ENCODE measurements around the gene ESPN.

The ESPN gene

DNA sequence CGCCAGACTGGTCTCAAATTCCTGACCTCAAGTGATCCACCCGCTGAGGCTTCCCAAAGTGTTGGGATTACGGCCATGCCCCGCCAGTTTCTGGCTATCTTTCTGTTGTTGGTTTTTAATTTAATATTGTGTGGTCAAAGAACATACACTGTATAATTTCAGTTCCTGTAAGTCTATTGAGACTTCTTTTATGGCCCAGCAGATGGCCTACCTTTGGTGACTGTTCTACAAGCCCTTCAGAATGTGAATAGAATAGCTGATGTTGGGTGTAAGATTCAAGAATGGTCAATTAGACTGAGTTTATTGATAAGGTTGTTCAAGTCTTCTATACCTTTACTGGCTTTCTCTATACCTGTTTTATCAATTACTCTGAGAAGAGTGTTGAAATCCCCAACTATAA is 15.5 kb upstream of the ESPN start:
- no peak for DNase-seq (ENCODE audit: low spot score)

DNA sequence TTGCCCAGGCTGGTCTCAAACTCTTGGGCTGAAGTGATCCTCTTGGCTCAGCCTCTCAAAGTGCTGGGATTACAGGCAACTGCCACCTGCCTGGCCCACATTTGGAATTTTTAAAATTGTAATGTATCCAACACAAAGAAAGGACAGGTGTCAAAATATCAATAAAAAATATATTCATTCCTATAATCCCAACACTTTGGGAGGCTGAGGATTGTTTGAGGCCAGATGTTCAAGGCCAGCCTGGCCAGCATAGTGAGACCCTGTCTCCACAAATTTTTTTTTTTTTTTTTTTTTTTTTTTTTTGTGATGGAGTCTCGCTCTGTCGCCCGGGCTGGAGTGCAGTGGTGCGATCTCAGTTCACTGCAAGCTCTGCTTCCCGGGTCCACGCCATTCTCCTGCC is 14.8 kb upstream of the ESPN start:
- DNase-seq (ENCODE audit: low spot score): no peak

DNA sequence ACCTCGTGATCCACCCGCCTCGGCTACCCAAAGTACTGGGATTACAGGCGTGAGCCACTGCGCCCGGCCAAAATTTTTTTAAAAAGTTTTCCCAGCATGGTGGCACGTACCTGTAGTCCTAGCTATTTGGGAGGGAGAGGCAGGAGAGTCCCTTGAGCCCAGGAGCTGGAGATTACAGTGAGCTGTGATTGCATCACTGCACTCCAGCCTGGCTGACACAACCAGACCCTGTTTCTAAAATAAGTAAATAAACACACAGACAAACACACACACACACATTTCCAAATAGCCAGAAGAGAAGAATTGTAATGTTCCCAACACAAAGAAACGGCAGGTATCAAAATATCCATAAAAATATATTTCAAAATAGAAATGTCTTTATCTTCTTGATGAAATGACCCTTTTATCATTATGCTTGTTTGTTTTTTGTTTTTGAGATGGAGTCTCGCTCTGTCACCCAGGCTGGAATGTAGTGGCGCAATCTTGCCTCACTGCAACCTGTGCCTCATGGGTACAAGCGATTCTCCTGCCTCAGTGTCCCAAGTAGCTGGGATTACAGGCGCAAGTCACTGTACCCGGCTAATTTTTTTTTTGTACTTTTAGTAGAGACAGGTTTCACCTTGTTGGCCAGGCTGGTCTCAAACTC is 14.2 kb upstream of the ESPN start:
- no peak for DNase-seq (ENCODE audit: low spot score)

DNA sequence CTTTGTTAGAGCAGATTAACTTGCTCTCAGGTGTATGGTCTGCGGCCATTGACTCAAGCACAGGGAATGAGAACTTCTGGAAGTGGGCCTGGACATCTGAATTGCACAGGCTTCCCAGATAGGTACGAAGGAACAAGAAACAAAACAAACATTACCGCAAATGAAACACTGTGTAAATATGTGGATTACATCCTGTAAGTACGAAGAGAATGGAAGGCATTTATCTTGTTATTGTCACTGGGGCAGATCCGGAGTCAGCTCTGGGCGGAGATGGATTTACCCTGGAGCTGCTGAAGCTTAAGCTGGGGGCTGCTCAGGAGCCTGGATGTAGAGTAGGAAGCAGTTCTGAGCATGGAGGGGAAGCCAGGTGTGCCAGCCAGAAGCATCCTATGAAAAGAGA is 11.7 kb upstream of the ESPN start:
- no peak for DNase-seq (ENCODE audit: low spot score)

DNA sequence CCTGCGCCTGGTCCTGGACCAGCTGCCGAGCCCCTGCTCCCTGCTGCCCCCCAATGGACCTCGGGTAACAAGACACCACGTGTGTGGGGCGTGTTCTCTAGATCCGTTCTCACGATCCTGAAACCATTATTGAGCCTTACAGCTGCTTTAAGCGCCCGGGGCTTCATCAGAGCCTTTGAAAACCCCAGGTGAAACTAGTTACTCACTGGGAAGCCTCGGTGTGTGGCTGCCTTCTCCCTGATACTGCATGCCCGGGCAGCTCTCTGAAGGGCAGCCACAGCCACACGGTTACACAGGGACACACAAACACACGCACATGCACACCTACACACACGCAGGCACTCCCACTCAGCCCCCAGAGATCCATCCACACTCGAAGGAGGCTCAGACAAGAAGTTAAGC is 10.1 kb upstream of the ESPN start:
- no peak for DNase-seq (ENCODE audit: low spot score)

DNA sequence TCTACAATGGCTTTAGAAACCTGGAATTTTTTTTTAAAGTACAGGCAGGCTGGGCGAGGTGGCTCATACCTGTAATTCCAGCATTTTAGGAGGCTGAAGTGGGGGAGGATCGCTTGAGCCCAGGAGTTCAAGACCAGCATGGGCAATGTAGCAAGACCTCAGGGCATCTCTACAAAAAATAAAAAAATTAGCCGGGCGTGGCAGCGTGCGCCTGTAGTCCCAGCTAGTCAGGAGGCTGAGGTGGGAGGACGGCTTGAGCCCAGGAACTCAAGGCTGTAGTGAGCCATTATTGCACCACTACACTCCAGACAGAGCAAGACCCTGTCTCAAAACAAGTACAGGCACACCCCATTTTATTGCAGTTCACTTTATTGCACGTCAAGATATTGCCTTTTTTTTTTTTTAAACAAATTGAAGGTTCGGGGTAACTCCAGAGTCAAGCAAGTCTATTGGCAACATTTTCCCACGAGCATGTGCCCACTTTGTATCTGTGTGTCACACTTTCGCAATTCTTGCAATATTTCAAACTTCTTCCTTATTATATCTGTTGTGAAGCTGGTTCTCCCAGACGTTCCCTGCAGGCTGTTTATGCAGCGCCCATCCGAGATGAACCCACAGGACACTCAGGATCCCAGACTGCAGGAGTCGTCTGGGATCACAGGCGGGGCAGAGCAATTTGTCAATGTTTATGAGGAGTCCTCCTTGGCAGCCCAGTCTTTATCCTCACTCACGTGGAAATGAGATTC is 9.5 kb upstream of the ESPN start:
- DNase-seq (ENCODE audit: low spot score): no peak

DNA sequence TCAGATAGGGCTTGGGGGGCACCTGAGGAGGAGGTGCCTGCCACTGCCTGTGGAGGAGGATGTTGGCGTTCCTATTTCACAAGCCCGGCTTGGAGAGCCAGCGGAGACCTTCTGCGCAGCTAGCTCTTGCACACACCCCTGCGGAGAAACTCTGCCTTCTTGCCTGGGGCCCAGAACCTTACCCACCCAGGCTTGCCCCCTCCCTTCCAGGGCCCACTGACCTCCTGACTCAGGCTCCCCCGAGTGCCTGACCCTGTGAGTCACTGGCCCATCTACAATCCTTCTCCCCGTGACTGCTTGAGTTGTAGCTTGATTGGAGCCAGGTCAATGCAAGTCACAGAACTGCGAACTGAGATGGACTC is 8.3 kb upstream of the ESPN start:
- no peak for DNase-seq (ENCODE audit: low spot score)

DNA sequence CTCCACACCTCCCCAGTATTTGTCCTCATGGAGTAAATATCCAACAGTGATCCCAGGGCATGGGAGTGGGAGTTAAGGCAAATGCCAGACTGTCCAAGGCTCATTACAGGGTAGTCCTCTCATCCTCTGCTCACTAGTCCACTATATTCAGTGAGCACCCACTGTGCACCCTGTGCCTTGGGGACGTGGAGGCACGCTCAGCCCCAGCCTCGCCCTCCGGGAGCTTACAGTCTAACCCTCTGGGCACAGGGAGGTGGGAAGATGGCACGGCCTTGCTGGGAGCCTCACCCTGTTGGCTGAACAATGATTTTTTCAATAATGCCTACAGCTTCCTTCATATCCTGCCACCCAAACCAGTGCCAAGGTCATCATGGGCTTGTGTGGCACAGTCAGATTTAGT is 7.7 kb upstream of the ESPN start:
- no peak for DNase-seq (ENCODE audit: low spot score)

DNA sequence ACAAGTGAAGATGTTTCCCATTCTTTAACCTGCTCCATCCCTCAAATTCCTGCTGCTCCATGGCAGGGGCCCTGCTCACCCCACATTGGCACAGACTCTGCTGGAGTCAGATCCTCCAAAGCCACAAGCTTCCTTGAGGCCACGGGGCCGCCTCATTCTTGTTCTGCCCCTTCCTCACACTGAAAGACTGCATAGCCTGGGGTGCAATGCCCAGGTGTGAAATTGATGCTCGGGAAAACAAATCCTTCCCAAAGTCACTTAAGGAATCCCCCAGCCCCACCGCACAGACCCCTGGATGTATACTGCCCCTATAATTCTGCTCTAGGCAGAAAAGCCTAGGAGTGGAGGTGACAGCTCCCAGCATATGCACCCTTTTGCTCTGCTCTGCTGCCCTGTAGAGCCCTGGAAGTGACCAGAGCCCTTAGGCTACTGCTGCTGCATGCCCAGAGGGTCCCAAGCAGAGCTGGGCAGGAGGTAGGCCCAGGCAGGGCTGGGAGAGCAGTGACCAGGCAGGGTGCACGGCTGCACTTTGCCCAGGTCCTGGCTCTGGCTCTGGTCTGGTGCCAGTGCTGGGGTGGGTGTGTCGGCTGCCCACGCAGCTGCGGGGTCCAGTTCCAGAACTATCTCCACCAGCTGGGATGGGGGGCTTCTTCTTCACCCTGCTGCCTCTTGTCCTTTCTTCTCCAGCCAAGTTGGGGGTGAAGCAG is 6.5 kb upstream of the ESPN start:
- no peak for DNase-seq (ENCODE audit: low spot score)

DNA sequence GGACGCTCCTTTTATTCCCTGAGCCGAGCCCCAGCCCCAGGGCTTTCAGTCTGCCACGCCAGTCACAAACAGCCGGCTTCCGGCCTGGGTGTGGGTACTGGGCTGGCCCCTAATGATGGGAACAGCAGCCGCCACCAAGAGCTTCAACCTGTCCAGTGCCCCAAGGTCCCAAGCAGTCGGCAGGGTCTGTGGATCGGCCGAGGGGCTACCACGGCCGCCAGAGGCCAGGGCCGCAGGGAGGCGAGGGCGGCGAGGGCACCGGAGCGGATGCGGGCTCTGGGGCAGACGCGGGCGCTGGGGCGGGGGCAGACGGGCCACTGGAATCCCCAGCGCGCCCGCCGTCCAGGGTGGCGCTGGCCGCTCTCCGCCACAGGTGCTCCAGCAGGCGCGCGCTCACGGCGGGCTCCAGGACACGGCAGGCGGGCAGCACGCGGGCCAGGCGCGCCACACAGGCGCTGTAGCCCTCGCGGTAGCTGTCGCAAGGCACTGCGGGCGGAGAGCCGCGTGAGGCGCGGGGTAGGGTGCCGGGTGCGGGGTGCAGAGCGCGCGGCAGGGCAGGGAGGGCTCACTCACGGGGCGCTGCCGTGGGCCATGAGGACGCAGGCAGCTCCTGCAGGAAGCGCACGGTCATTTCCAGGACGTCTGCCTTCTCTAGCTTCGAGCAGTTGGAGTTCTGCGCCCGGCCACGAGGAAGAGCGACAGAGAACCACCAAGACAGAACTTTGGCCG is 5.7 kb upstream of the ESPN start:
- no peak for DNase-seq (ENCODE audit: low spot score)

DNA sequence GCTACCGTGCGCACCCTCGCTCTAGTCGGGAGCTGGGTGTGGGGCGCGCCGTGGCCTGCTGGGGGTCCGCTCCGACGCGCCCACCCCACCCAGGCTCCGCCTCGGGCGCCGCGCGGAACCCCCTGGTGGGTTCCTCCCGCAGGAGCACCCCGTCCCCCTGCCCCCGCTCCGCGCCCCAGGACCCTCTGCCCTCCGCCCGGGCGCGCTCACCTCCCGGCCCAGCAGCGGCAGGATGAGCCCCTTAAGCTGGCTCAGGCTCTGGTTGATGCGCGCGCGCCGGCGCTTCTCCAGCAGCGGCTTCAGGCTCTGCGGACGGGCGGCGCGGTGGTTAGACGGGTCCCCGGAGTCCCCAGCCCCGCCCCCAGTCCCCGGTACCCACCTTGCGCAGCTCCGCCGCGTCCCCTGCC is 5.2 kb upstream of the ESPN start:
- no peak for DNase-seq (ENCODE audit: low spot score)

DNA sequence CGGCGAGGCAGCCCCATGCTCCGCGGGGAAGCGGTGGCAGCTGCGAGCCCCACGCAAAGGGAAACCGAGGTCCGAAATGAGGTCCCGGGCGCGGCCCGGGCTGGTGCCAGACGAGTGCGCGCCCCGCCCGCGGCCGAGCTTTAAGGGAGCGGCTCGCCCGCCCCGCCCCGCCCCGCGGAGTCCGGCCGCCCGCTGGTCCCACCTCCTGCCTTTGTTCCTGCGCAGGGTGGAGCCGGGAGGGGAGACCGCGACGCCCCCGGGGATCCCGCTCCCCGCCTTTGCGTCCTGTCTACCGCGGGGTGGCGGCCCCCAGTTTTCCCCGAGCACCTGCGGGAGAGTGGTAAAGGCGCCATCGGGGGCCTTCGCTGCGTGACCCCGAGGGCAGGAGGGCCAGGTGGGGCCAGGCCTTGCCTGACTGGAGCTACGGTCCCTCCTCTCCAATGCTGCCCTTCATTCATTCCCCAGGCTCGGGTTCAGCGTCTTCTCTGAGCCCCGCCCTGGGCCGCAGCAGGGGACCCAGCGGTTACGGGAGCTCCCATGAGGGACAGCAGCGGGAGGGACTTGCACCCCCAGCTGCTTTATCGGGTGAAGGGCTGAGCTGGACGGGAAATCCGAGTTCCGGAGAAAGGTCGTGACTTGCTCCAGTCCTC is 4.6 kb upstream of the ESPN start, which contains the start of gene HES2:
TSS of gene HES2 (minus strand) at position 116 of the 650 bp plus-strand sequence. CDS start at position 17, 99 bp downstream.
- no peak for DNase-seq (ENCODE audit: low spot score)

DNA sequence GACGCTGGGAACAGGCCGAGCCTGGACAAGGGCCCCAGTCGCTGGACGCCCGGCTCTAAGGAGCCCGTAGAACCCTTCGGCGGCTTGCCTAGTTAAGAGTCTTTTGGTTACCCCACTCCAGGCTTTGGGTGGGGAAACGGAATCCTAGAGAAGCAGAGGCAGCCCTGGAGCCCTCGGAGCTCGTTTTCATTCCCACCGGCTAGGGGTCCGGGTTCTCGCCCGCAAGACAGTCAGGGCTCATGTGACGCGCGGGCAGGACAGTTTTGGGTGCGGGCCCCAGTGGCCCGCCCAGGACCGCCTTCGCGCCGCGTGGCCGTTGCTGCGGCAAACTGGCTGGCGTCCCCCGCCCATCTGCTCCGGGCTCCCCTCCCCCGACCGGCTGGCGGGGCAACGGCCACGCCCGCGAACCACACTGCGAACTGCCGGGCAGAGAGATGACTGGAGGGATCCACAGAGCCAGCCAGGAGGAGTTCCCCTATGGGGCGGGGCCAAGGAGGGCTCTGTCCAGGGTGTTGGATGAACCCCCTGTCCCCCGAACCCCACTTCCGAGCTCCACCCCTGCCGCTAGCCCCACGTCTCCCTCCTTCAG is 4.0 kb upstream of the ESPN start:
- no peak for DNase-seq (ENCODE audit: low spot score)

DNA sequence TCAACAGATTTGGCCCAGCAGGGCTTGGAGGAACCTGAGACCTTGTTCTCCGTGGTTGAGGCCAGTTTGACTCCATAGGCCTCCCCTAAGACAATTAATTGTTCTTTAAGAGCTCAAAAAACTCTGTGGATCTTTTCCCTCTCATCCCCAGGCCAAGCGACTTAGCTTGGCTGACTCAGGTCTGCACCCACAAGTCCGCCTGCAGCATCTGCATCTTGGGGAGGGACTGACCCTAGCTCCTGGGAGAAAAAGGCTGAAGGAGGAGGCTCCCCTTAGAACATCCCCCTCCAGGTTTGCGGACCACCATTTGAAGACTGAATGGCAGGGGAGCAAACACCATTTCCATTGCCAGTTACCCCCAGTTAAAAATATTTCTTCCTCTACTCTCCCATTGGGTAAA is 3.3 kb upstream of the ESPN start:
- no peak for DNase-seq (ENCODE audit: low spot score)

DNA sequence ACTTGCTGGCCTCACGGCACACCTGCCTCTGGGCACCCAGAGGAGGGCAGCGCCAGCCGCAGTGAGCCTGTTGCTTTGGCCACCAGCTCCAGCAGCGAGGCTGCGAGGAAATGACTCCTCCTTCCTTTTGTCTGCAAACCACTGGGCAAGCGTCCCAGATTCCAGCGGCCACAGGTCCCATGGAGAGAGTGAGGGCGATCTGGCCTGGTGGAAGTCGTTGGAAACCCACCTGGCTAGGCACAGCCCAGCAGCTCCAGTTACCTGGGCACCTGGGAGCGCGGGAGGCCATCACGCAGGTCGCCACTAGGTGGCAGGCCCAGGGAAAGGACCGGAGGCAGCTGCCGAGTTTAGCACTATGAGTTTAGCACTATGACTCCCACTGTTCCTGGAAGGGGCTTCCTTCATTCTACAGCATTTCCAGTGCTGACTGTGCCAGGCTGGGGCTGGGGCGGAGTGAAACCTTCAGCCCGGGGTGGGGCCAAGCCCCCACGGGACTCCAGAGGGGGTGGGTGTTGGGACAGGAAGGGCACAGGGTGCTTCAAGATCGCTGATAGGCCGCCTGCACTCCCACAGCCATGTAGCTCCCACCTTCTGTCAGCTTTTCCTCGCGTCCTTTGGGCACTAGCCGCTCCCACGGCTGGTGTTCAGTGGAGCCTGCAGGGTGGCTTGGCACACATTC is 1.1 kb upstream of the ESPN start:
- peak; percentile 58 for DNase-seq (ENCODE audit: low spot score)

DNA sequence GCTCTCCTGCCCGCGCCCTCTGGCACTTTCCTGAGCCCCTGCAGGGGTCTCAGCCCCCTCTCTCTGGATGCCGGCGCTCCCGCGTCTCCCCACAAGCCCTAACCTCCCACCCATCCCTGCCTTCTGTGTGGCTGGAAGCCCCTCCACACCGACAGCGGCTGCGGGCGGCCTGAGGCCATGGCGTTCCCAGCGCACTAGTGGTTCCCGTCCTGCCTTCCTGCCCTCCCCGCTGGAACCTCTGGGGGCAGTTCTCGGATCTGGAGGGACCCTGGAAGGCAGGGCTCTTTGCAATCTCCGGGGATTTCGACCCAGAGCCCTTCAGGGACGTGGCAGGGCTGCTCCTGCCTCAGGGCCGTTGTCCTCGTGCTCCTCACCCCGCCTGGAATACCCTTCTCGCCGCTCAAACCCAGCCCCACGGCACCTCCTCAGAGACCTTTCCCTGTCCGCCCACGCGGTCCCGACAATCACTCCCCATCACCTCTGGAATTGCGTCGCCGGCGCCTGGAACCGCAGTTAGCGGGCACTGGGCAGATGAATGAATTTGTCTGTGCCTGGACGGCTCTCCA is 493 bp upstream of the ESPN start:
- no peak for DNase-seq (ENCODE audit: low spot score)

DNA sequence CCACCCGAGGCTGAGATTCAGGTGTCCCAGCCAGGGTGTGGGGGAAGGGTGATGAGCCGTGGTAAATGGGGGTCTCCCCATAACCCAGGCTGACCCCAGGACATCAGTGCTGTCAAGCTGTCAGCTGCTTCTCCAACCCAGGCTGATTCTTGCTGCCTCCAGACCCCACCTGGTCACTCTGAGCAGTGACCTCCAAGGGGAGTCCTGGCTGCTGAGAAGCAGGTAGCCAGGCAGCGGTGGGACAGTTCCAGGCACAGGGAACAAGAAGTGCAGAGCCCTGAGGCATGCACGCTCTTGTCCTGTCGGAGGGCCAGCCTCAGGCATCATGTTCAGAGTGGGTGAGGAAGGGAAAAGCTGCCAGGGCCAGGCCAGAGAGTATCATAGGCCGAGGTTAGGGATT is 1.1 kb downstream of the ESPN start:
- no peak for DNase-seq (ENCODE audit: low spot score)

DNA sequence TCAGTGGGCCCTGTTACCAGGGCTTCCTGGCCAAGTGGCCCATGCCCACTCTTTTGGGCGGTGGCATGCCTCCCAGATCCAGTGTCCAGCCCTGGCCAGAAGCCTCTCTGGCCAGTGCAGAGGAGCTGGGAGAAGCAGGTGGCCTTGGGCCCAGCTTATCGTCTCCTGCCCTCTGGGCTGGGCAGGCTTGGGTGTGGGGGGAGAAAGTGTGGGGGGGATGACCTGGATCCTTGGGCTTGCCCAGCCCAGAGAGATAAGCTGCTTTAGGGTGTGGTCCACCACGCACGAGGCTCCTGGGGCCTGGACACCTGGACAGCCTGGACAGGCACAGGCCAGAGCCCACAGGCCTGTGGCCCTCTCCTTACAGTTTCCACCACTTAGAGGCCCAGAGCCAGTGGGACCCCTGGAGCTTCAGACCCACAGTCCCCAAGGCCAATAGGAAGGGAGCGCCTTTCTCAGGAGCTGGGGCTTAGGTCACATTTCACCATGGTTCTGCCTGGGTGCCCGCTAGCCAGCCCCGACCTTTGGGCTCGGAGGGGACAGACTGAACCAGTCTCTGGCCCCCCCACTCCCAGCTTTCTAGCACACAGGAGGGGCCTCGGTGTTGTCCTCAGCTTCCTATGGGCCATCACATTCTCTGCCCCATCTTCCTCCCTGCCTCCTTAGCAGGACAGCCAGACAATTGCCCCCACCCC is 1.8 kb downstream of the ESPN start:
- DNase-seq (ENCODE audit: low spot score): no peak

DNA sequence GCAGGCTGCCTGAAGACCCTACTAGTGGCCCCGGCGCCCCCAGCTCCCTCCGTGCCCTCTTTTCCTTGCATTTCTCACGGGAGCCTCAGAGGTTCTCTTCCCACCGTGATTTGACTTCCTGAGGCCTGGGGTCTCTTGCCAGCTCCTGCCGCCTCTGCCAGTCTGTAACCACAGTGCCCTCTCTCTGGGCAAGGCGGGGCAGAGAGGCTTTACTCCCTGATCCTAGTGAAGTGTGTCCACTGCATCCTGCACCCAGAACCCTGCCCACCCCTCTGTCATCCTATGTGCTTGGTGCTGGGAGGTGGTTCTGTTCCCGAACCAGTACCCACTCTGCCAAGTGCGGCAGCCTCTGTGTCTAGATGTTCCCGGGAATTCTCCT is 2.4 kb downstream of the ESPN start:
- no peak for DNase-seq (ENCODE audit: low spot score)

Measured in hematopoietic multipotent progenitor cell treated with erythropoietin and hydrocortisone succinate and interleukin-3 and kit ligand, for 15 days (in vitro differentiated cells).